Activated CD4-positive, alpha-beta T cell treated with anti-CD3 and anti-CD28 coated beads, Interleukin-2, Interleukin-4, amounts not matched to agents 100 ng/mL and 50 ng/mL, durations not matched to agents 16 hours and 8 hours (primary cell): ENCODE data around the gene KIAA0753.

Experiments used
- DNase-seq: peaks from one replicate; pipeline ENCODE4 v3.0.0-alpha.2; 2020; ENCODE audit warnings: low spot score

KIAA0753 gene

GRCh38 chr17:6569370-6570285, 70.9 kb downstream of the KIAA0753 start:
- no peak for DNase-seq

- no peak for DNase-seq
Observed at GRCh38 chr17:6568184-6568758, 72.2 kb downstream of the KIAA0753 start.

DNA sequence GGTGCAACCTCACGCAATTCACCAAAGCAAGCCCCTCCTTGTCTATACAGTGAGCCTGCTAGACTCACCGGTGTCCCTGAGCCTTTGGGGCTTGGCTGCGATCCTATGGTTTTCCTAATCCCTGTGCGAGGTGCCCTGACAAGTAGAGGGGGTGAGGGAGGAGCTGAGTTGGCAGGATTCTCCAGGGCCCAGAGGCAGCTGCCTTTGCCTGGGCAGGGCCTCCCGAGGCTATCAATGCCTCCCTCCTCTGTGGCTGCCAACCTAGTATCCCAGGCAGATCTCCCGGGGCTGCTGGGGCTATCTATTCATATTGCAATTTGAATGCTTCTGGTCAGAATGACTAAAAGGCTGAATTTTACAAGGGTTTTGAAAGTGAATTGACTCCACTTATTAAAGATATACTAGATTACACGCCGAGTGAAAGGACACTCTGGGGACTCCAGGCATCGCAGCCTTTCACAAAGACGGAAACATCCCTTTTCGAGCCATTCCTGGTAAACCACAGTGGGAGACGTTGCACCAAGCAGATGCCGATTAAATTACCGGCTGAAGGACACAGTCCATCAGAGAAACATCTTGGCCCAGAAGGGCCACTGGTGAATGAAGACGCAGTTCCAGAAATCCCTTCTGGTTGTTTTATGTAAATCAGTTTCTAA, 72.9 kb downstream of the KIAA0753 start:
- no peak for DNase-seq

- no peak for DNase-seq
Observed at GRCh38 chr17:6561446-6561845, 79.1 kb downstream of the KIAA0753 start.

GRCh38 chr17:6560496-6560895, 80.0 kb downstream of the KIAA0753 start:
- no peak for DNase-seq

DNA sequence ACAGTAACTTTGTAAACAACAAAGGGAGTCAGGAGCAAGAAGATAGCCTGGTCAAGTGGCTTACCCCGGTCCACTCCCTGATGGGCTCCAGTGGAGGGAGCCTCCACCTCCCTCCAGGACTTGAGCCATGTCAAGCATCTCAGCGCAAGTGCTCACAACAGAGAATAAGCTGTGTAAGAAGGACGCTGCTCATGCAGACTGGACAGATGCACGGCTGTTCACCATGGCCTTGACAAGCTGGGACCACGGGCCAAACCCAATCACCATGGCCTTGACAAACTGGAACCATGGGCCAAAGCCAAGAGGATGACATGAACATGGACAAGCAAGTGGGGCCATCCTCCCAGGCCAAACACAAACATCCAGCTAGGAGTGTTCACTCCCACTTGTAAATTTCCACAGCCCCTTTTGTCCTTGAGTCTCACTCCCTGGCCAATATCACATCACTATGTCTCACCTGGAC, 80.7 kb downstream of the KIAA0753 start:
- DNase-seq: no peak

DNA sequence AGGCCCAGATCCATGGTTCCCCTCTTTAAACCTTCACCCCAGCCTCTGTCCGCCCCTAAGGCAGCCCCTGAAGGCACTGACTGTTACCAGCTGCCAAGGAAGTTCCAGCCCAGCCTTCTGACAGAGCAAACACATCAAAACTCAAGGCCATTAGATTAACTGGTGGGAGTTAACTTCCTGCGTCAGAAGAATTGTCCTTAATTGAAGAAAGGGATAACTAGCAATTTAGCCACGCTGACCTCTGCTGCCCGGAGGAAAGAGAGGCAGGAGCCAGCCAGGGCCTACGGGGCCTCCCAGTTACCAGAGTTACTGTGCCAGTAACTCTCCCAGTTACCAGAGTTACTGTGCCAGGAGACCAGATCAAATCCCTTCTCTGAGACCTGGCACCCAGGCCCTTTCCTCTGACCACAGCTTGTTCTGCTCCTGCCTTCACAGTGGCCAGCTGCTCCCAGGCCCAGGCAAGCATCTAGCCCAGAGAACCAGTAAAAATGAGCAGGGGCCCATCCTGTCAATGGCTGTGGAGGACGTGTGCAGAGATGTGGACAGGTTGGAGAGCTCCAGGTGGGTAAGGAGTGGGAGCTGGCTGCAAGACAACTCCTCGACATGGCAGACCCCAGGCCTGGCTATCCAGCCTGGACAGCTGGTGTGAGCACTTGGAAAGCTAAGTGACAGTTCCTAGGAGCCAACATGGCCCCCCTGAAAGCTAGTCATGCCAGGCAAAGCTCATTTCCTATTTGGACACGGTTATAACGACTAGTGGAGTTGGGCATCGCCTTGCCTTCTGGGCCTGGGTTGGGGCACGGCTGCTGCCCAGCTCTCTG, 81.4 kb downstream of the KIAA0753 start:
- DNase-seq: no peak

DNA sequence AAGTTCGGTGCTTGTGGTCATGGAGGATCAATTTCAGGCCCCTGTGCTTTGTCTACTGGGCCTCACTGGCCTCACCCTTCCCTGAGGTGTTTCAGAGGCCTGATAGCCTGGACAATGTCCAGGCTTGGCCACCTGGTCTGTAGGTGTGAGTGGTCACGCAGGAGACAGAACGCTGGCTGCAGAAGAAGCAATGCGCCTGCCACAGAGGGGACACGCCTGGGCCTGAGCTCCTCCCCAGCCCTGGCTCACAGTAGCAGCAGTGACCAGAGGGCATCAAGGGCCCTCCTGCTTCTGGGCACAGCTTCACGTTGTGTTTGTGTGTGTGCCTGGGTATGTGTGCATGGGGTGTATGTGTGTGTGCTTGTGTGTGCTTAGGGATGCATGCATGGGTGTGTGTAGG, 82.2 kb downstream of the KIAA0753 start:
- no peak for DNase-seq

DNA sequence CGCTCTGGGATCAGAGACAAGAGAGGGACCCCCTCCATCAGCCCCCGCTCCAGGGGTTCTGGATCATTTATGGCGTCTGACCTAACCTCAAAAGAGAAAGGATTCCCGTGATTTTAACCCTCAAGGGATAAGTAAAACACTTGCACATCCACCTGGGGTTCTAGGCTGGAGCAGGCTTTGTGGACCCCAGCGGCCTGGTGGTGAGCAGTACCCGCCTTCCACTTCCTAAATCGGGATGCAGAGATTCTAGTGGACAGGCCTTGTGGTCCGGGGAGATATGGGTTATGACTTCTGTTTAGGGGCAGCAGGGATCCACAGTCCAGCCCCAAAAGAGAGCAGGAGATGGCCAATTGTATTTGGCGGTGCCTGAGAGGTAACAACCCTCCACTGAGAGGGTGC, 83.5 kb downstream of the KIAA0753 start:
- no peak for DNase-seq

GRCh38 chr17:6556121-6557039, 84.1 kb downstream of the KIAA0753 start, which contains the start of gene PITPNM3:
Gene PITPNM3 (minus strand): TSS chr17:6556555. CDS start chr17:6556406, 149 bp downstream.
- no peak for DNase-seq

DNA sequence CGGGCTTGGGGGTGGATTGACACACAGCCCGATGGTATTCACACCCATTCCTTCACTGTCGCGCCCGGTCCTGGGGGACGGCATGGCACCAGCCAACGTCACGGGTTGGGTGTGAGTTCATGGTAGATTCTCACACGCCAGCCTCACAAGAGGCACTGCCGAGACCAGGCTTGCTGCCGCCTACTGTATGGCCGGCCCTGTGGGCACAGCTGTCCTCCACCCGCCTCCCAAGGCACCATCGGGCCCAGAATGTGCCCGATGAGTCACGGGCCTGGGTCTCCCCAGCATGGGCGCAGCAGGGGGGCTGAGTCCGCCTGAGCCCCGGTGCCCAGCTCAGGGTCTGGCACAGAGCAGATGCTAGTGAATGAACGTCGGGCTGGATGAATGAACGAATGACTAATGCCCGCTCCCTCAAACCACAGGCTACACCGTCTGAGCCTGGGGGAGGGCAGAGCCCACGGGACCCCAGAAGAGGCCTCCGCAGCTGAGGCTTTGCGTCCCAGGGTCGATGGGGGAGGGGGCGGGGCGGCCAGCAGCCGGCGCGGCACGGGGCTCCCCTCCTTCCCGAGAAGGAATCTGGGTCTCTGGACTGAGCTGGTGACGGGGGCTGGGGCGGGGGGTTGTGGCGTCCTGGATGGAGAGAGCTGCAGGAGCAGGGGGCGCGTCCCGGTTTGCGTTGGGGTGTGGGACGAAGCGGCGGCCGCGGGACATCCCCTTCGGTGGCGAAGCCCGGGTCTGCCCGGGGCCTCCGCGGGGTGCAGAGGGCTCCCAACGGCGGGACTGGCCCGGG, 85.0 kb downstream of the KIAA0753 start:
- no peak for DNase-seq

- no peak for DNase-seq
Observed at GRCh38 chr17:6554871-6555330, 85.6 kb downstream of the KIAA0753 start.

- DNase-seq: no peak
Observed at GRCh38 chr17:6554342-6554741, 86.2 kb downstream of the KIAA0753 start.

- DNase-seq: no peak
Observed at GRCh38 chr17:6551869-6552531, 88.5 kb downstream of the KIAA0753 start.

- no peak for DNase-seq
Observed at GRCh38 chr17:6551356-6551755, 89.2 kb downstream of the KIAA0753 start.

DNA sequence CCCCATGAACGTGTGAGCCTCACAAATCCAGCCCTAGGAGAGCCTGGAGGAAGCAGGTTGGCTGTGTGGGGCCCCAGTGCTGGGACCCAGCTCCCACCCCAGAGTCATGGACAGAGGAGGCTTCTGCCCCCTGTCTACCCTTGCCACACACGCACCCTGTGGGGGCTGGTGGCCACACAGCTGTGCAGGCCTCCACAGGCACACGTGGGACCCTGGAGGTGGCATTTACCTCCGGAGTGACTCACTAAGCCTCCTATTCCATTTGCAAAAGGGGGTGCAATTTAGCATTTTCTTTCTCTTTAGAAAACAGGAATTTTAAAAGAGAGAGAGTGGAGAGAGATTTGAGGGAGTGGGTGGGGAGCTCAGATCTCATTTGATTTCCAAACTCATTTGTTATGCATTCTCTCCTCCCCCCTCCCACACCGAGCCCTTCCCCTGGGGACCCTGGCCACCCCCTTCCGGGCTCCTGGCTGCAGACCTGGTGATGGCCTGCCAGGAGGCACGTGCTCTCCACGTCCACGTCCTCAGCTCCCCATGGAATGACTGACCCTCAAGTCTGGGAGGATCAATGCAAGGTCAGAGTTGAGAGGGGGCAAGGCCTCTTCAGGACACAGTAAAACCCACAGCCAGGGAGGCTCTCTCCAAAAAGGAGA, 91.0 kb downstream of the KIAA0753 start:
- no peak for DNase-seq

DNA sequence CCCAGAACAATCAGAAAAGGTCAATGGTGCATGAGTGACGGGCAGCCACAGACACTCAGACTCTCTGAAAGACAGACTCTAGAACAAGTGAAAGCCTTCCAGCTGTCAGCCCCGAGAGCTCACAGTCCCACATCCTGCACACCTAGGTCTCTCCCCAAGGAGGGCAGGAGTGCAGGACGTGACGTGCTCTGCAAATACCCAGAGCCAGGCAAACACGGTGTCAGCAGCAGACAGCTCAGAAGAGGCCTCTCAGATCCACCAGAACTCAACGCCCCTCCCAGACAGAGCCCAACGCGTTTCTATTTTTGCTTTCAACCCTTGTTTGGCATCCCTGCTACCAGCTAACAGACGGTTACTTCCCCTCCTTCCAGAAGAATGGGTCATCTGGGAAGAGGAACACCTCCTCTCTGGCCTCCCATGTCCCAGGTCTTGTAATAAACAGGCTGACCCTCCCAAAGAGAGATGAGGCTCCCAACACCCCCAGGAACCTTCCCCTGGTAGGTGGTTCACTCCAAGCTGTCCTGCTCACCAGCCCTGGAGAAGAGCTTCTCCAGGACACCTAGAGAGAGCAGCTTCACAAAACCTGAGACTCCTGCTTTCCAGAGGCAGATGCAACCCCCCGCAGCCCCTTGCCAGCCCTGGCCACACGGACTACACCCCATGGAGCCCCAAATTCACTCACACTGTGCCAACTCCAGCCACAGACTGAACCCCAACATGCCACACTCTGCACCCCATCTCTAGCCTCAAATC, 91.8 kb downstream of the KIAA0753 start:
- peak; percentile 13 for DNase-seq

- DNase-seq: no peak
Observed at GRCh38 chr17:6548034-6548433, 92.5 kb downstream of the KIAA0753 start.
